Glomerular endothelial cell (primary cell): ENCODE results near the gene STK4. TPM values are rescaled to one million over a fixed set of nuclear protein-coding genes. Genes with fewer than 3 reads are reported as not detected.

Experiments used
- DNase-seq: peaks from one replicate; pipeline ENCODE4 v3.0.0-alpha.2; 2011; ENCODE audit warnings: low read depth, low spot score; ENCODE audit errors: extremely low read depth
- total RNA-seq: library from RNA; depleted of rRNA; stranded (reverse); fragments of >200 nt; gene quantifications from 2 replicates; pipeline ENCODE4 v1.2.3, GENCODE V29; 2015

The STK4 gene
- total RNA-seq, 1 donor from 2014 or later: 20.9 TPM

DNA sequence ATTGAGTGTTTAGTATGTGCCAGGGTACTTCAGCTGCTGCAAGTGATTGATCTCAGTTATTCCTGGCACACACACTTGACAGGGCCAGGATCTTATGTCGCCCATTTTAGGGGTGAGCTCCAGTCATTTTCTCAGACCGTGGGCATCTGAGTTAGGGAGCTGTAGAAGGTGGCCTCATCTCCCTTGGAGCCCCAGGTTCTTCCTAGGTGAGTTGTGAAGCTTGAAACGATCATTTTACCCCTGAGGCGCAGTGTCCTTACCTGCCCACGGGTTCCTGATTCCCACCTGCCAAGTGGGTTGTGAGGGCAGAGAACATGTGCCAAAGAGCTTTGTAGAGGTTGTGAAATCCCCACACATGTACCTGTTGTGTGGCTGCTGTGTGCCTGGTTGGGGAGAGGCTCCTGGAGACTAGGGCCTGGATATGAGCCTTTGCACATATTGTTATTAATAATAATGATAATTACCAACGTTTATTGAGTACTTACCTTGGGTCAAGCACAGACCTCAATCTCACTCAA, 135.1 kb downstream of the STK4 start:
- DNase-seq: no peak

DNA sequence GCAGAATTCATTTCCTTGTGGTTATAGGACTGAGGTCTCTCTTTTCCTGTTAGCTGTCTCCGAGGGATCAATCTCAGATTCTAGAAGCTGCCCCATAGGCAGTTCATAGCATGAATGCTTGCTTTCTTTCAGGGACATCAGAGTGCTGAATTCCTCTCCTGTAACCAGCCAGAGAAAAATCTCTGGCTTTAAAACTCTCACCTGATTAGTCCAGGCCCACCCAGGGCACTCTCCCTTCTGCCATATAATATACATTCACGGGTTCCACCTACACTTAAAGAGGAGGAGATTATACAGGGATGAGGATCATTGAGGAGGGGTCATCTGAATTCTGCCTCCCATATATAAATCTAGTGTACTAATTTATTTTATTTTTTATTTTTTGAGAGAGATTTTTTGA, 136.8 kb downstream of the STK4 start:
- no peak for DNase-seq

GRCh38 chr20:45104786-45105185, 138.5 kb downstream of the STK4 start:
- DNase-seq: peak; percentile 39

DNA sequence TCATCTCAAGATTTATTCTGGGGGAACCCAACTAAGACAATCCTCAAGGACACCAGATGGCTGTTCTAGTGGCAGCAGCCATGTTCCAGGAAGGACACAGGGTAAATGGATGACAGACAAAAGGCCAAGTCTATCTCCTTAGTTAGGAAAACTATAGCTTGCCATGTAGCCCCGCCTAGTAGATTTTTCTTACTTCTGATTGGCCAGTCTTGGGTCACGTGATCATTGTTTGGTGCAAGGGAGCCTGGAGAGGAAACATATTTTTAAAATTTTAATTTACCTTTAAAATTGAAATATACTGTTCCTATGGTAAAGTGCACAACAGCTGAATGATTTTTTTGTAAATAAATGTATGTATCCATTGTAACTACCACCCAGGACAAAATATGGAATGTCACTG, 139.0 kb downstream of the STK4 start:
- no peak for DNase-seq

- no peak for DNase-seq
Measured at GRCh38 chr20:45109634-45110033, 143.3 kb downstream of the STK4 start.

DNA sequence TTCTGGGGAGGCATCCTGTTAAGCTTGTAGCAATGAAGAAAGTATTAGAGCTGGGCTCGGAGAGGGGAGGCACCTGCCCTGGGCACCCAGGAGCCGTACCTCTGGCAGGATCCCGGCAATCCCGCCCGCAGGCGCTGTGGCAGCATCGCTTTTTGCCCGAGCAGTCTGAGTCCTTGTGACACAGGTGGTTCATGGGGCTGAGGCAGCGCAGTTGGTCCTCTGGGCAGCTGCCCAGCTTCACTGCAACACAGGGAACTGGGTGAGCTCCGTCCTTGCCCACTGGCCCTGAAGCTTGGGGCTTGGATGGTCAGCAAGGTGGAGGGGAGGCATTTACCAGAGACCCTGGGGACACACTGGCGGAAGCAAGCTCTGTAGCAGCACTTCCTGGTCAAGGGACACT, 144.0 kb downstream of the STK4 start:
- no peak for DNase-seq

- DNase-seq: no peak
Measured at GRCh38 chr20:45111285-45111684, 145.0 kb downstream of the STK4 start.

- no peak for DNase-seq
Measured at GRCh38 chr20:45111799-45112471, 145.6 kb downstream of the STK4 start.

DNA sequence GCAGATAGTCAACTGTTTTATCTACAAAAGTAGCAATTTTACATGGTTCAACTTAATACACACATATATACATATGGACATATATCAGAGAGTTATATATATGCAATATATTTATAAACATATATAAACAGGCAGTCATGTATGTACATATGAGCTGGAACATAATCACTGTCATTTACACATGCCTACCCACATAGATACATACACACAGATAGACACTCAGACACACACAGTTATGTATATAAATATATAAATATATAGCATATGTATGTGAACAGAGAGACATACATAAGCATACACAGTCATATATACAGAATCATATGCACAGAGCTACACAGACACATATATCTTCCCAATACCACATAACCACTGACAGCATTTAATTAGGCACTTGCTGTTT, 146.4 kb downstream of the STK4 start:
- DNase-seq: no peak

DNA sequence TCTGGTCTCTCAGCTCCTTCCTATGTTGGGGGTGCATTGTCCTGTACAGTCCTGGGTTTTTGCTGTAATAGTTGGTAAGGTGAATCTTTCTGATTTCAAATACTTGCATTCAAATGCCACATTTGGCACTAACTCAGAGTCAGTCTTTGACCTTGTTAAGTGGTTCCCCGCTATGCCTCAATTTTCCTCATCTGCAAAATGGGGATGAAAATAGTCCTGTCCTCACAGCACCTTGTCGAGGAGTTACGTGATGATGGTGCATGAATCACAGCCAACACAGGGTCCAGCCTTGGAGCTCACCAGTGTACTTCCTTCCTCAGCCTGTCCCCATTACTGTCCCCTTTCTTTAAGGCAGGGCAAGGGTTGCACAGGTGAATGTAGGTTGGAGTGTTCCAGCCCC, 147.6 kb downstream of the STK4 start:
- DNase-seq: no peak

GRCh38 chr20:45114465-45115385, 148.4 kb downstream of the STK4 start, which contains the start of gene WFDC5:
Gene WFDC5 (minus strand): TSS chr20:45115174. CDS start chr20:45115083, 91 bp downstream.
- no peak for DNase-seq

DNA sequence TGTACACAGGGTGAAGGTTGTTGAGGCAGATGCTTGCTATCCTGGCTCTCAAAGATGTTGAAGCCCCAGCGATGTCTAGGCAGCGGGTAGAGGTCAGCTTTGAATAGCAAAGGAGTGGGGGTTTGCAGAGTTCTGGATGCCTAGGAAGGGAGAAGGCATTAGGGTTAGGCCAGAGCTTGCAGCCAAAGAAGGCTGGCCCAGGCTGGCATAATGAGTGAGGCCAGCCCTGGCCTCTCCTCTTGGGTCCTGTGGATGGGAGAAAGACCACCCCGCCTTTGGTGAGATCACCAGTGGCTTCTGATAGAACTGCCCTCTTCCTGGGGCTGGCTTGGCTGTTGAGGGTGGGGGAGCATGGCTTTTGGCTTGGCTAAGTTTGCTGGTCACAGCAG, 149.1 kb downstream of the STK4 start:
- no peak for DNase-seq

DNA sequence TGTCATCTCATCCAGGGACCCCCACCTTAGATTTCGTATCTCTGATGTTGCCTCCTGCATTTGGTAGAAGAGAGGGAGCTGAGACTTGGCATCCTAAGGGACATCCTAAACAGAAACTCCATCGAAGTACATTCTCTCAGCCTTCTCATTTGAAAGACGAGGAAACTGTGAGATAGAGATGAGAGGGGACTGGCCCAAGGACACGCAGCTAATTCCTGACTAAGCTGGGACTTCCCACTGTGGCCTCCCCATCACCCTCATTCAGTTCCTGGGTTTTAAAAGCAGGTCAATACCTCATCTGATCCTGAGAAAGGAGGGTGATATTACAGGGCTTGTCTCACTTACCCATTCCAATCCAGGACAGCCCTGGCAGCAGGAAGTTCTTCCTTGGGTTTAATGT, 149.5 kb downstream of the STK4 start:
- DNase-seq: no peak

- DNase-seq: no peak
Measured at GRCh38 chr20:45117581-45117980, 151.3 kb downstream of the STK4 start.

DNA sequence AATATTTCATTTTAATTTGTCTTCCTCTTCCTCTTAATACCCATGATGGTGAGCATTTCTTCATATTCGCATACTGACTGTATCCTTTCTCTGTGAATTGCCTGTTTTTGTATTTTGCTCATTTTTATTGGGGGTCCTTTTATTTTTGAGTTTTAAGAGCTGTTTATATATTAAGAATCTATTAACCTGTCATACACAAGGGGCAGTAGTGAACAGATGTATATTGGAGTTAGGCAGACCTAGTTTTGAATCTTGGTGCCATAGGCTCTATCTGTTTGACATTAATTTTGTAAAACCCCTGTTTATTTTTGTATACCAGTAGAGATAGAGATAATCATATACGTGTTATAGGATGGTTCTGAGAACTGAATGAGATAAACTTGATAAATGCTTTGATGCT, 151.7 kb downstream of the STK4 start:
- no peak for DNase-seq

- no peak for DNase-seq
Measured at GRCh38 chr20:45119556-45120266, 153.4 kb downstream of the STK4 start.

- DNase-seq: no peak
Measured at GRCh38 chr20:45121388-45121787, 155.1 kb downstream of the STK4 start.

- no peak for DNase-seq
Measured at GRCh38 chr20:45124365-45124764, 158.1 kb downstream of the STK4 start, which contains the start of gene WFDC12. Gene WFDC12 (minus strand): TSS chr20:45124465. CDS start chr20:45124447, 18 bp downstream.

DNA sequence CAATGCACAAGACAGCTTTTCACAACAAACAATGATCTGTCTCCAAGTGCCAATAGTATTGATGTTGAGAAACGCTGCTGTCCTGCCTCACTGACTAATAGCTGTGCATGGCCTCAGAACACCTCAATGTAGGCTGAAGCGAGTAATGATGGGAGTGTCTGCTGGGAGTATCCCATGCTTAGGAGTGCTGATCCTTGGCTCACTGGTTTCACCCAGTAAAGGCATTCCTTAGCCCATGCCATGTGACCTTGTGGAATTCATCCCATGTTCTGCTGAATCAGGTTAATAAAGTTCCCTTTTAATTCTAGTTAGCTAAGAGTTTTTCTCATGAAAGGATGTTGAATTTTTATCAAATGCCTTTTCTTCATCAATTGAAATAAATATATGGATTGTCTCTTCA, 161.8 kb downstream of the STK4 start:
- DNase-seq: no peak
